HEK293 (cell line): ENCODE data around the gene DCUN1D1.

Experiments
- BCL11B ChIP-seq: fragments of 450-650 bp; formaldehyde crosslinking; IDR thresholded peaks from 2 replicates; pipeline ENCODE4 v1.5.1; 2016; ENCODE audit warnings: low read depth, missing biosample characterization, missing genetic modification characterization
- KLF10 ChIP-seq: fragments of 450-650 bp; IDR thresholded peaks from 2 replicates; pipeline ENCODE4 v1.5.1; 2018; ENCODE audit warnings: missing biosample characterization, mild to moderate bottlenecking, missing genetic modification characterization
- ZEB2 ChIP-seq: fragments of 450-650 bp; formaldehyde crosslinking; IDR thresholded peaks from 2 replicates; pipeline ENCODE4 v1.5.1; 2016; ENCODE audit warnings: missing biosample characterization, missing genetic modification characterization
- TF ChIP-seq, protein P1 (sequence below): fragments of 450-650 bp; formaldehyde crosslinking; IDR thresholded peaks from 2 replicates; pipeline ENCODE4 v1.5.1; 2016; ENCODE audit warnings: missing biosample characterization, missing genetic modification characterization
- TF ChIP-seq, protein P2 (sequence below): fragments of 450-650 bp; formaldehyde crosslinking; IDR thresholded peaks from 2 replicates; pipeline ENCODE4 v1.5.1; 2016; ENCODE audit warnings: missing biosample characterization, missing genetic modification characterization

DNA sequence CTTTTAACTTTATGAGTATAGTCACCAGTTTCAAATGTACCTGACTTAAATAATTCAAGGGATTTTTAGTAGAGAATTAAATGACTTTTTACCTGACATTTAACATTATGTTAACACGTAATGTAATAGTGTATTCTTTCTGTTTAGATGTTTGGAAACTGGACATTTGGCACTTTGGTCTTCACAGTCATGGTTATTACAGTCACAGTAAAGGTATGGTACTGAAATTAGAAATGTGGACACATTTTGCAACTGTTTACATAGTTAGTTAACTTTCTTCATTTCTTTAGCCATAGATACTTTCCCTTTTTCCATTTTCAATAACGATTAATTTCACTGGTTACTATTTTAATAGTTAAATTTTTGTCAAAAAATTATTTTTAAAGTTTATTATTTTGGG is 83.8 kb downstream of the DCUN1D1 start:
- no peak for TF ChIP-seq ZEB2 (tag by site-specific recombination)
- TF ChIP-seq KLF10 (tag by site-specific recombination): no peak
- TF ChIP-seq, protein P1, sequence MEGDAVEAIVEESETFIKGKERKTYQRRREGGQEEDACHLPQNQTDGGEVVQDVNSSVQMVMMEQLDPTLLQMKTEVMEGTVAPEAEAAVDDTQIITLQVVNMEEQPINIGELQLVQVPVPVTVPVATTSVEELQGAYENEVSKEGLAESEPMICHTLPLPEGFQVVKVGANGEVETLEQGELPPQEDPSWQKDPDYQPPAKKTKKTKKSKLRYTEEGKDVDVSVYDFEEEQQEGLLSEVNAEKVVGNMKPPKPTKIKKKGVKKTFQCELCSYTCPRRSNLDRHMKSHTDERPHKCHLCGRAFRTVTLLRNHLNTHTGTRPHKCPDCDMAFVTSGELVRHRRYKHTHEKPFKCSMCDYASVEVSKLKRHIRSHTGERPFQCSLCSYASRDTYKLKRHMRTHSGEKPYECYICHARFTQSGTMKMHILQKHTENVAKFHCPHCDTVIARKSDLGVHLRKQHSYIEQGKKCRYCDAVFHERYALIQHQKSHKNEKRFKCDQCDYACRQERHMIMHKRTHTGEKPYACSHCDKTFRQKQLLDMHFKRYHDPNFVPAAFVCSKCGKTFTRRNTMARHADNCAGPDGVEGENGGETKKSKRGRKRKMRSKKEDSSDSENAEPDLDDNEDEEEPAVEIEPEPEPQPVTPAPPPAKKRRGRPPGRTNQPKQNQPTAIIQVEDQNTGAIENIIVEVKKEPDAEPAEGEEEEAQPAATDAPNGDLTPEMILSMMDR (tag by site-specific recombination): no peak
- TF ChIP-seq, protein P2, sequence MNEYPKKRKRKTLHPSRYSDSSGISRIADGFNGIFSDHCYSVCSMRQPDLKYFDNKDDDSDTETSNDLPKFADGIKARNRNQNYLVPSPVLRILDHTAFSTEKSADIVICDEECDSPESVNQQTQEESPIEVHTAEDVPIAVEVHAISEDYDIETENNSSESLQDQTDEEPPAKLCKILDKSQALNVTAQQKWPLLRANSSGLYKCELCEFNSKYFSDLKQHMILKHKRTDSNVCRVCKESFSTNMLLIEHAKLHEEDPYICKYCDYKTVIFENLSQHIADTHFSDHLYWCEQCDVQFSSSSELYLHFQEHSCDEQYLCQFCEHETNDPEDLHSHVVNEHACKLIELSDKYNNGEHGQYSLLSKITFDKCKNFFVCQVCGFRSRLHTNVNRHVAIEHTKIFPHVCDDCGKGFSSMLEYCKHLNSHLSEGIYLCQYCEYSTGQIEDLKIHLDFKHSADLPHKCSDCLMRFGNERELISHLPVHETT (tag by site-specific recombination): no peak
- TF ChIP-seq BCL11B: no peak
